HG03460 (cell line): ENCODE measurements around the gene CAT.
"Not testable (repeated sequence)": the region's sequence is repeated elsewhere in the genome, so short reads cannot be mapped to it uniquely, and the experiment has no call there.

Experiments used
- ATAC-seq: cut with Tn5 transposase; IDR thresholded peaks from one replicate; pipeline ENCODE4 v1.9.1; 2021; ENCODE audit not compliant: unreplicated experiment

The CAT gene

DNA sequence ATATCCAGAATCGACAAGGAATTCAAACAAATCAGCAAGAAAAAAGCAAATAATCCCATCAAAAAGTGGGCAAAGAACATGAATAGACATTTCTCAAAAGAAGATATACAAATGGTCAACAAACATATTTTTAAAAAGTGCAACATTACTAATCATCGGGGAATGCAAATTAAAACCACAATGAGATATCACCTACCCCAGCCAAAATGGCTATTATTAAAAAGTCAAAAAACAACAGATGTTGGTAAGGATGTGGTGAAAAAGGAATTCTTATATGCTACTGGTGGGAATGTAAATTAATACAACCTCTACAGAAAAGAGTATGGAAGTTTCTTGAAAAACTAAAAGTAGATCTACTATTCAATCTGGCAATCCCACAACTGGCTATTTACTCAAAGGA is 13.9 kb upstream of the CAT start:
- ATAC-seq: not testable (repeated sequence)

GRCh38 chr11:34425360-34425759 is 13.4 kb upstream of the CAT start:
- no peak for ATAC-seq

DNA sequence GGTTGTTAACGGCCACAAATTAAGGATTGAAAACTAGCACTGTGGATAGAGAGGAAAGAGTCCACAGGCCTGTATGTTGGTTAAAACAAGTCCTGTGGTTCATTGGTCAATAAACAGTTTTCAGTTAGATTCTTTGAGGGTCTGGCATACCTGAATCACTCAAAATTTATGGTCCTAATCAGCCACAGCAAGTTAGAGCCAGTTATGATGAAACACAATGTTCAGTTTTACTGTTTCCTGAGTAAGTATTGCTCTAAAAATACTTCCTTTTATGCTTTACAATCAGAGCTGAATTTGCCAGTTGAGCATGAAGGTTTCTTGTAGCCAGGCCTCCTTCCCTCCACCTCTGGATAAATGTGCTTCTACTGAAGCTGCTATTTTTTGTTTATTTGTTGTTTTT is 12.9 kb upstream of the CAT start:
- no peak for ATAC-seq

- ATAC-seq: no peak
Observed at GRCh38 chr11:34426766-34427185, 12.0 kb upstream of the CAT start.

- no peak for ATAC-seq
Observed at GRCh38 chr11:34427186-34427805, 11.4 kb upstream of the CAT start.

GRCh38 chr11:34431979-34432378 is 6.8 kb upstream of the CAT start:
- ATAC-seq: no peak

- no peak for ATAC-seq
Observed at GRCh38 chr11:34432822-34433221, 5.9 kb upstream of the CAT start.

- ATAC-seq: no peak
Observed at GRCh38 chr11:34433899-34434298, 4.8 kb upstream of the CAT start.

GRCh38 chr11:34437224-34438125 is 1.3 kb upstream of the CAT start:
- no peak for ATAC-seq

- ATAC-seq: no peak
Observed at GRCh38 chr11:34439610-34440198, 970 bp downstream of the CAT start.

DNA sequence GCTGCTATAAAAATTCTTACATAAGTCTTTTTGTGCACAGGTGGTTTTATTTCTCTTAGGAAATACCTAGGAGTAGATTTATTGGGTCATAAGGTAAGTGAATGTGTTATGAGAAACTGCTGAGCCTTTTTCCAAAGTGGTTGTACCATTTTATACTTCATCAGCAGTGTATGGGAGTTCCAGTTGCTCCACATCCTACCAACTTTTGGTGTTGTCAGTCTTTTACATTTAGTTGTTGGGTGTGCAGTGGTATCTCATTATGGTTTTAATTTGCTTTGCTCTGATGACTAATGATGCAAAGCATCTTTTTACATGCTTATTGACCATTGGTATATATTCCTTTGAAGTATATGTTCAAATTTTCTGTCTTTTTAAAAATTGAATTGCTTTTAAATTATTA is 3.1 kb downstream of the CAT start:
- ATAC-seq: no peak

DNA sequence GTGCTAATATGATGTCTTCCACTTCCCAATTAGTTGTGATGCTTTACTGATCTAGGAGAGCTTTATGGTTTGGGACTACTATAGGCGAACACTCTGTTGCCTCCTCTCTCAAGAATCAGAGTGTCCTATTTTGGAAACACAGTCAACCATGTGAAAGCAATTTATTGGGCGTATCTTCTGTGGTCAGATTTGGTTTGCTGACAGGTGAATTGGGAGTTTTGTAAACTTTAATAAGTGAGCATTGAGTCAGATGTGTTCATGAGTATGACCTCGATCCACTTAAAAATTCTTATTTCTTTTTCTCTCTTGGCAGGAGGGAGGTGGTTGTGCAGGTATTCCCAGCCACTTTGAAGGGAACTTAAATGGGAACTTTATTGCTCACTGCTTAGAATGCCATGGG is 4.4 kb downstream of the CAT start:
- no peak for ATAC-seq

DNA sequence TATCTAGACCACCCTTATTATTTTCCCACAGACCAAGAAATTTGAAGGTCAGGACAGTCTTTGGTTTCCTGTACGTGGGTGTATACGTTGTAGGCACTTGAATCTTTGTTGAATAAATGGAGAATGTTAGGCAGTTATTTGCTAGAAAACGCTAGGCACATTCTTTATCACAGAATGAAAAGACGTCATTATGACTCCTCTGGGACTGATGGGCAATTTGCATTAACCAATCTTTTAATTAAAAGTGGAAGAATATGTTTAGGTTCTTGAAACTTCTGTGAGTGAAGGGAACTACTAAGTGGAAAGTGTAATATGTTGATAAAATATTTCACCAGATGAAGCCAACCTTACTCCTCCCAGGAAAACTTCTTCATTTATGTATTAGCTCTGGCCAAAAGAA is 5.7 kb downstream of the CAT start:
- ATAC-seq: no peak

DNA sequence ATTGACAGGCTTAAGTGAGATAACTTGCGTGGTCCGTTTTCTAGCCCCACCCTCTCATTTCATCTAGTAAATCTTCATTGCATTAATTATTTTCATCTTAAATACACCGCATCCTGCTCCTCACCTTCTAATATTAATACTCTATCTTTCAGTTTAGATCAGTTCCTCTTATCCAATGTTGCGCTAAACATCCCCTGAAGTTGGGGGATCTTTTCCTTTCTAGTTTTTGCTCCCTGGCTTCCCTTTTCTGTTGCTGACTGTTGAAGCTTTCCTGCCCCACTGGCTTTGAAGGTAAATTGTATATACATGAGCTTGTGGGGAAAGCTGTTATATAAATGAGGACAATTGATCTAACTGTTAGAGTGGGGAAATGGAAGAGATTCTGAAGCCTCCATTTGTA is 7.2 kb downstream of the CAT start:
- ATAC-seq: no peak

- no peak for ATAC-seq
Observed at GRCh38 chr11:34446386-34446785, 7.7 kb downstream of the CAT start.

- ATAC-seq: no peak
Observed at GRCh38 chr11:34447044-34447443, 8.3 kb downstream of the CAT start.

GRCh38 chr11:34448223-34448994 is 9.7 kb downstream of the CAT start:
- no peak for ATAC-seq

GRCh38 chr11:34449013-34449412 is 10.3 kb downstream of the CAT start:
- ATAC-seq: peak; percentile 77

GRCh38 chr11:34451053-34451452 is 12.3 kb downstream of the CAT start:
- ATAC-seq: no peak

- no peak for ATAC-seq
Observed at GRCh38 chr11:34454308-34455032, 15.7 kb downstream of the CAT start.

- no peak for ATAC-seq
Observed at GRCh38 chr11:34457607-34458006, 18.9 kb downstream of the CAT start.
